COR-L47 (cell line): ENCODE data around the gene POP4.
"Not testable (repeated sequence)": the region's sequence is repeated elsewhere in the genome, so short reads cannot be mapped to it uniquely, and the experiment has no call there.

ENCODE experiments used
- DNase-seq: peaks from one replicate; lab custom pipeline; 2025; lab: John Stamatoyannopoulos, UW

Gene POP4

DNA sequence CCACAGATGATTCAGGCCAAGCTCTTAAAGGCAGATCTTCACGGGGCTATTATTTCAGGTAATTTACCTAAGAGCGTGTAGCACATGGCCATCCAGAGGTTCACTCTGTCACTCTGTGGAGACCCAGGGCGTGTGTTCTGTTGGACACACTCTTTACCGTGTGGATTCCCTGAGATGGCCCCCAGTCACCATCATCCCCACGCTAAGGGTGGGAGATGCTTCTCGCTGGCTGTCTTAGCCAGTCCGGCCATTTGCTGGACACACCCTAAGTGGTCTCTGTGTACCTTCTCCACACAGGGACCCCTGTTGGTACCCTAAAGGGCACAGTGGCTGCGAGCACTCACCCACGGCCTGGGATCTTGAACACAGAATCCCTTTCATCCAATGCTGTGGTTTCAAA is 6.0 kb downstream of the POP4 start:
- no peak for DNase-seq

DNA sequence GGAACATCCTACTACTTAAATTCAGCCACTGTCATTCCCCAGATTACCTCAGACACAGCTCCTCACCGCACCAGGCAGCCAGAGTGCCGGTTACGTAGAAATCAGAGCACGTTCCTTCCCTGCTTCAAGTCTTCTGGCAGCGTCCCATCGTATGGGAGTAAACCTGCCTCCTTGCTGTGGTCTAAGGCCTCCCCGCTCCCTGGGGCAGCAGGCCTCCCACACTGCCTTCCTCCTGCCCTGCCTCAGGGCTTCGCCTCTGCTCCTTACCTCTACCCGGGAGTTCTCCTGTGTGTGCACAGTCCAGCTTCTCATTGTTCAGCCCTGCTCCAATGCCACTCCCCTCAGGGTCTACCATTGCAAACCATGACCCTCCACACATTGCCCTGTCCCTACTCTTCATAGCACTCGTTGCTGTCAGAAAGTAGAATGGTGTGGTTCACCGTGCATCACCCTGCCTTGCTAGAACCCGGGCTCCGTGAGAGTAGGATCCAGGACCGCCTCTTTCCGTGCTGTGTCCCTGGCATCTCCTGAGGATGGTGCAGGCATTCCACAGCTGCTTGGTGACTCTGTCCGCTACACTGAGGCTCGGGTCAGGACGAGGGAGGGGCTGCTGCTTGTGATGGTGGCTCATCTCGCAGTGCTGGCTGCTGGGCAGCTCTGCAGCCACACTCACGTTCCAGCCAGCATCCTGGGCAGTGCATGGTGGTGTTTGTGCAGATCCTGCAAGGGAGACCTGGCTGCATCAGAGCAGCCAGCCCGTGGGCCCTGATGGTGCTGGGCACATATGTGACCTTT is 6.9 kb downstream of the POP4 start:
- no peak for DNase-seq

DNA sequence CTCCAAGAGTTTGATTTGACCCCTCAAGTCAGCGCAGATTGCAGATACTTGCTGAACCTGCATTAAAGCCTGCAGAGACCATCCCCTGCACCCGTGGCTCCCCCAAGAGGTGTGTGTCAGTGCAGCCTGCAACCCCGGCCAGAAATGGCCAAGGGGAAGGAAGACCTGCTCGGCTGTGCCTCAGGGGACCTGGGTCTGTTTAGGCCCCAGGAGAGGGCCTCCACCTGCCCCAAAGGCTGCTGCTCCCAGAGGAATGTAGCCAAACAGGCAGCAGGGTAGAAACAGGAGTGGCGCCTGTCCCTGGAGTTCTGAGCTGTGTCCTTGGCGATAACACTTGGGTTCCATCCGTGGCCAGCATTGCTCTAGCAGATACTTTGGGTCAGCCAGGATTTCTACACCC is 8.0 kb downstream of the POP4 start:
- no peak for DNase-seq

DNA sequence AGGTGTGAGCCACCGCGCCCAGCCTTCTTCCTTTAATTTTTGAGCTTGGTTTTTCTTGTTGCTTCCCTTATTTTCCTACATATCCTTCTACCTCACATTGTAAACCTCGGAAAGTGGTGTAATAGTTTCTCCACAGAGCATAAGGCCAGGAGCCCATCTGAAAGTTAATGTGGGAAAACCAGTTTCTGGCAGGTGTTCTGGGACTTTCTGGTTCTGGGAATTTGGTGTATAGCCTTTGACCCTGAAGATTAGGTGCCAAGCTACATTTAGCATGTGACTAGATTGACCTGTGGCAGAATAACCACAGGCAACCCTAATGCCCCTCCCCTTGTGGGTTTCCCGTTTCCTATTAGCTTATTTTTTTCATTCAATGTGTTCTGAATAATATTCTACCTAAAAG is 8.7 kb downstream of the POP4 start:
- no peak for DNase-seq

DNA sequence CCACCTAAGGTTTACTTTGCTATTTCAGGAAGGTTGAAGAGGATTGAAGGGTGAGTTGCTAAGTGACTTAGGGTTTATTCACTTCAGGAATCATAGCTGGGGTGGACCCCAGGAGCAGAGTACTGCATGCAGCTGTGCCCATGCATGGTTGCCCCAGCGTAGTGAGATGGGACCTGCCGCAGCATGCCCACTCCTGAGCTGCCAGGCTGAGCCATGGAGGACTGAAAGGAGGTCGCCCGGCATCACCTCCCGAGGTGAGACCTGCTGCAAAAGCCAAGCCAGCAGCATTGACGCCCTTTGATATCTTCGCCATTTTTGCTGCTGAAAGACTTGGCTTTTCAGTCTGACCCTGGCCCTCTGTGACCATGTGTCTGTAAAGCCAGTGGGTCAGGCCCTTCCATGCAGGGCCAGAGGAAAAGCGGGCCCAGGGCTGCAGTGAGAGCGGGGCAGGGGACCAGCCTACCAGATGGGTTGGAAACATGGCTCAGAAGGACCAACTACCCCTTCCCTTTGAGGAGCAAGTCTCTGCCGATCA is 9.9 kb downstream of the POP4 start:
- no peak for DNase-seq

DNA sequence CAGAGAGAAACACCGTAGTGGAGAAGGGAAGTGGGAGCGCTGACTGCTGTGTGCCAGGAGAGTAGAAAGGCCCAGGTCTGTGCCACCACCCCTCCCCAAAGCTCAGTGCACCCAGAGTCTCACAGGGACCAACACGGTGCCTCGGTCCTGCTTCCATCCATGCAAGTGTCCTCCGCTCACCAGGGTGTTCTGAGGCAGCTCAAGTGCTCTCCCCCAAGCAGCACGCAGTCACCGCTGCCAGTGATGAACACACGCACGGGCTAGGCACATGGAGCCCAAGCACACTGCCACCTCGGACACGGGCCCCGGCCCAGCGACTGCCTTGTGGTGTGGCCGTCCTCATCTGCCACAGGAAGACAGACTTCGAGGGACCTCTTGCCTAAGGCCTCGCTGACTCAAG is 10.5 kb downstream of the POP4 start:
- no peak for DNase-seq

DNA sequence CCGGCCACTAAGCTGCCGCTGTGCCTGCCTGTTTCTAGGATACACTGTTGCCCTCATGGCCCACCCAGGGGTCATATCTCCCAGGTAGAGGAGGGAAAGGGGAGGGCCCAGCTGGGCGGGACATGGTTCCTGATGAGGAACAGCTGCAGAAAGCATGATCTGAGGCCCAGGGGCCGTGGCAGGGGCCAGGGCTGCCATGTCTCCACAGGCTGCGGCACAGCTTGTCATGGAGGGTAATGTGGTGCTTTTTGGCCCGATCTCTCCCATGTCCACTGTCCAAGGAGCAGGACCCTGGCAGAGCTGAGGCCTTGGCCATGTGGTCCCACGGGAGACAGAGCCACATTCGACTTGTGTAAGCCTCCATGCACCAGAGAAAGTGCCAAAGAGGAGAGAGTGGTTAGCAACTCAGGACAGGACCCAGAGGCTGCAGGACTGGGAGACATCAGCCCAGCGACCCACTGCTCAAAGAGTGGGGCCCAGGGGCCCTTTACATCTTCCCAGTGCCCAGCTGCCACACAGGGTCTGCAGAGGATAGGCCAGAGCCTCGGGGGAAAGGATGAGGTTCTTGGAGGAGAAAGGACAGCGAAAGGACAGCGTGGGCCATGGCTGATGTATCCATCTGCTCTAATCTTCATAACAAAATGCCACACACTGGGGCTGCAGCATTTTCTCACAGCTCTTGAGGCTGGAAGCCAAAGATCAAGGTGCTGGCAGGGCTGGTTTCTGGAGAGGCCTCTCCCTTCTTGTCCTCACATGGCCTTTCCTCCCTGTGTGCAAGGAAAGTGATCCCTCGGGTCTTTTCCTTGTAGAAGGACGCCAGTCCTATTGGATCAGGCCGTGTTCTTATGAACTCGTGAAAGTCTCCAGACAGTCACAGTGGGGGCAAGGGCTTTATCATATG is 11.5 kb downstream of the POP4 start:
- no peak for DNase-seq

DNA sequence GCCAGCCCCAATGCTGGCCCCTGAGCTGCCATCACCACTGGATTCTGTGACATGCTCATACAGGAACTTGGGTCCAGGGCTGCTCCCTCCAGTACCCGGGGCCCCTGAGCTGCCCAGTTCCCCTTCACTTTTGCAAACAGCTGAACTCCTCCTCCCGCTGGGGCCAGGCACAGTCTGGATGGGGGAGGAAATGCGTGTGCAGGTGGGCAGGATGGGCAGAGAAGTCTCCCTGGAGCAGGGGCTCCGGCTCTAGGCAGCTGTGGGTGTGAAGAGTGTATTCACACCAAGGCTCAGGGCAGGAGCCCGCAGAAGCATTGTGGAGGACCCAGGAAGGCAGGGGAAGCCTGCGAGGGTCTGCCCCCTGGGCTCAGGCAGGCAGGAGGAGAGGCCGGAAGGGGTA is 12.4 kb downstream of the POP4 start:
- DNase-seq = no peak

DNA sequence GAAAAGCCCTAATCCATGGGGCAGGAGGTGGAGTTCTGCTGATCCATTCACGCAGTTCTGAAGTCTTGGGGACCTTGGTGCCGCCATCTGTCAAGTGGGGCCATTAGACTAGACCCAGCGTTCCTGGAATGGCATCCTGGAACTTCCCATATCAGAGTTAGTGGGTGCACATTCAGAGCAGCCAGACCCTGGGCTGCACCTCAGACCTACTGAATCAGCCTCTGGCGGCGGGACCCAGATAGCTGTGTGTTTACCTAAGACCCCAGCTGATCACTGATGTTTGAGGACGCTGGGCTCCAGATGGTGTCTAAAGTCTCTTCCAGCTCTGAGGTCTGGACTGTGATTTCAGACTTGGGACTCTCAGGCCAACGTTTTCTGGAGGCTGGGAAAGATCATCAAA is 12.8 kb downstream of the POP4 start:
- no peak for DNase-seq

DNA sequence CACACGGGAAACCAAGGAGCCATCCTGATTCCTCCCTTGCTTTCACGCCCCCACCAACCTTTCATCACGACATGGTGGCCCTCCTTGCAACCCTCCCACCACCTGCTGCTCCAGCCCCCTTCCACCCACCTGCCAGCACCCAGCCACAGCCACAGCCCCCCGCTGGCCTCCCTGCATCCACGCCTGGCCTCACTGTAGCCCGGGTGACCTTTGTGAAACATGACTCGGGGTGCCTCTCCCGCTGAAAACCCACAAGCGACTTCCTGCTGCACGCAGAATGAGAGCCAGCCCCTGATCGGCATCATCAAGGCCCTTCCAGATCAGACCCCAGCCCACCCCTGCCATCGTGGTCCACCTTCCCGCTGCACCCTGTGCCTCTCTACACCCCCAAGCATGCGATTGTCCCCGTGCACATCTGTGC is 14.9 kb downstream of the POP4 start:
- DNase-seq = no peak

DNA sequence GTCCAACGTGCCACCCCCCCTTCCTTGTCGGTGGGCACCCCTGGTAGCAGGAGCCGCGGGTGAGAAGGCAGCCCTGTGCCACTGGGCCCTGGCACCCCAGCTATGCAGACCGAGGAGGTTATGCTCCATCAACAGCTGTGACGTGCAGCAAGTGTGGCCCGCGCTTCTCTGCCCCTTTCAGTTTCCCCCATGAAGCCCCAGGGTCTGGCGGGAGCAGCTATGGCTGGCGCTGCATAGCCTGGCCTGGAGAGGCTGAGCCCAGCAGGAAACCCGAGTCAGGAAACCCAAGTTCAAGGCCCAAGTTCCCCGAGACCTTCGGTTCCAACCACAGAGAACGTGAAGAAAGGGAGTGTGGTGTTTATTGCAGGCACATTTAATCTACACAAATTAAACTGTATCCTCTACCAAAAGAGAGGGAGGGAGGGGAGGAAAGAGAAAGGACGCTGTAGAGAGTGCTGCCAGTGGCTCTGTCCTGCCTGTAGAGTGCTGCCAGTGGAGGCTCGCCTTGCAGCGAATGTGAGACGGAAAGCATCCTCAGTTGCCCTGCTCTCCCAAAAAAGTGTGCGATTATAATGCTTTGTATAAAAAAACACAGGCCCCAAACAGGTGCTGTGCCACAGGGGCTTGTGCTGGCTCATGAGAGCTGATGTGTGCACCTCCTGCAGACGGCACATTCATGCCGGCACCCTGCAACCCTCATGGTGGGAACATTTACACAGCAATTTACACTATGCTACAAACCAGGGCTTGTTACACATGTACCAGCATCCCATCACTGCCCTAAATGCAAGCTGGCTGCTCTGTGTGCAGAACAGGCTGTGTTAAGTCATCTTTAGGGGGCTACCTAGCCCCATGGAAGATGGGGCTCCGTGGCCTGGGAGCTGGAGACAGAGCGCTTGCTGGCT is 16.3 kb downstream of the POP4 start:
- DNase-seq = no peak

DNA sequence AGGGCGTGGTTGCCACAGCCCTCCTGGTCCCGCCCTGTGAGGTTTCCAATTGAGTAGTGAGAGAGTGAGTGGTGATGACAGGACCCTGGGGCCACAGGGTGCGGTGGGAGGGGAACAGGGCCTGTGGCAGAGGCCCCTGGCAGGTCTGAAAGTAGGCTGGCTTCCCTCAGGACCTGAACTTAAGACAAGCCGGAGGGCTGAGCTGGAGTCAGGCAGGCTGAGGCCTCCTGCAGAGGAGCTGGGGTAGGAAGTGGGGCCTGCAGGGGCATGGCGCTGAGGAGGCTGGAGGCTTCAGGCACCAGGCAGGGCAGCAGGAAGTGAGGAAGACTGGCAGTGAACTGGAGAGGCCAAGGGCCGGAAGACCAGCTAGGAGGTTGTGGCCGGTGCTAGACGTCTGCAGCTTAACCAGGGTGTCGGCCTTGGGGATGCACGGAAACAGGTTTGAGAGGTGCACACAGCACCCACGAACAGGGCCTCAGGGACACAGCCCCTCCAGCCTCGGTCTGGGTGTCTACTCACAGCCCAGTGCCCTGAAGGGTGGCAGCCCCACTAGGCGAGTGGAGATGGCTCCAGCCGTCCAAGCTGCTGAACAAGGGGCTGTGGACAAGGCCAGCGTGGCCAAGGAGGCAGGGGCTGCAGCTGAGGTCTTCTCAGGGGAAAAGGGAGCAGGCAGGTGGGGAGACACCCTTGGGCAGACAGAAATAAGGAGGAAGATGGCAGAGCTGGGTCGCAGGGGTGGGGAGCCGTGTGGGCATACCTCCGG is 17.8 kb downstream of the POP4 start:
- no peak for DNase-seq

DNA sequence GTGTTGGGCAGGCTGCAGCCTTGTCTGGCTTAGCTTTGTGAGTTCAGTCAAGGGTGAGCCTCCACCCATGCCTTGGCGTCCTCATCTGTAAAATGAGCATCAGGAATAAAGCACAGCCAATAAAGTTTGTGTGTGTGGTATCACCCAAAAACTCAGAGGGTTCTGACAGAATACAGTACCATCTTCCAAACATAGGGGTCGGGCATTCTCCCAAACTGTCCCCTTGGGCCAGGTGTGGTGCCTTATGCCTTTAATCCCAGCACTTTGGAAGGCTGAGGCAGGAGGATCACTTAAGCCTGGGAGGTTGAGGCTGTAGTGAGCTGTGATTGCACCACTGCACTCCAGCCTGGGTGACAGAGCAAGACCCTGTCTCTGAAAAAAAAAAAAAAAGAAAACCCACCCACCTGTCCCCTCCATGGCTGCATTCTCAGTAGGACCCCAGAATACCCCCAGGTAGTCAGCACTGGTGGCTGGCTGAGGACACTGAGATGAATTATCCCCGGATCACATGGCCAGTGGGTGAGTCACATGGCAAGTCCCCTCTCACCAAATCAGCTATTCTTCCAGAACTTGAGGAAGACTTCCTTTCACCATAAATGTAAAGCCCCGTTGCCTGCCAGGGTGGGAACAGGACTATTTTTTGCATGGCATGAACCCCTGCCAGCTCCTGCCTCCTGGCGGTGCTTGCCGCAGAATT is 18.6 kb downstream of the POP4 start:
- no peak for DNase-seq

DNA sequence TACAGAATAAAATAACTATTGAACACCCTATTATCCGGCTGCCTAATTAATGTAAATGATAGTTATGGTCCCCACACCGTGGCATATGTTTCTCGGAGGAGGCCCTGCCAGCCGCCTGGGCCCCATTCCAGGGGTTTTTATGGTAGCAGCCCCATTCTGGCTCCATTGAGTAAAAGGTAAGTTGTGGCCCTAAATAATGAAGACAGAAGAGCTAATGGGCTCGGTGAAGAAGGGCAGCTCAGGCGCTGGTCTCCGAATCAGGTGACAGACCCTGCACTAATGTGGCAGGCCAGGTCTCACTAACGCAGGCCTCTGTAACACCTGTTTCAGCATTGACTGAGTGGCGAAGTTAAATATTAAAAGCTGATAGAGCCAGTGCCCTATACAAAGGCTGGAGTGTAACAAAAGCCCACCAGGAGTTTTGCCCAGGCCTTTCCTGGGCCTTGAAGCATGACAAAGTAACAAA is 19.1 kb downstream of the POP4 start:
- no peak for DNase-seq

DNA sequence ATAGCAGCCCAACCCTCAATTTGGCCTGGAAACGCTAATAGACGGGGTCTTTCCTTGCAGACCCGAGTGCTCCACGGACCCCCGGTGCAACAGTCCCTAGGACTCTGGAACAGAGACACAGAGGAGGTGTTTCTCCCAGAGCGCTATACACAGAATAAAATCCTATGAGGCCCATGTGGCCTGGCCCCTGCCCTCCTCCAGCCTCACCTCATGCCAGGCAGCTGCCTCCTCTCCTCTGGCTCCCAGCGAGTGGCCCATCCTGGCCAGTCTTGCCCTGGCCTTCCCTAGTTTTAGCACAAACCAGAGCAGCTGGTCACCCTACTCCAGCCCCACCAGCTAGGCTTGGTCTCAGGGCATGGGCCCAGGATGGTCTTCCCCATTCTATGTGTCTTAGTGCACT is 20.3 kb downstream of the POP4 start:
- no peak for DNase-seq

DNA sequence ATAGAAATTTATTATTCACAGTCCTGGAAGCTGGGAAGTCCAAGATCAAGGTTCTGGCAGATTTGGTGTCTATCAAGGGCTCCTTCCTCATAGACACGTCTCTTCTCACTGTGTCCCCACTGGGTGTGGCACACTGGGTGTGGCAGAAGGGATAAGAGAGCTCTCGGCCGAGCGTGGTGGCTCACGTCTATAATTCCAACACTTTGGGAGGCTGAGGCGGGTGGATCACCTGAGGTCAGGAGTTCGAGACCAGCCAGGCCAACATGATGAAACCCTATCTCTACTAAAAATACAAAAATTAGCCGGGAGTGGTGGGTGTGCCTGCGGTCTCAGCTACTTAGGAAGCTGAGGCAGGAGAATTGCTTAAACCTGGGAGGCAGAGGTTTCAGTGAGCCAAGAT is 20.7 kb downstream of the POP4 start:
- not testable (repeated sequence) for DNase-seq

DNA sequence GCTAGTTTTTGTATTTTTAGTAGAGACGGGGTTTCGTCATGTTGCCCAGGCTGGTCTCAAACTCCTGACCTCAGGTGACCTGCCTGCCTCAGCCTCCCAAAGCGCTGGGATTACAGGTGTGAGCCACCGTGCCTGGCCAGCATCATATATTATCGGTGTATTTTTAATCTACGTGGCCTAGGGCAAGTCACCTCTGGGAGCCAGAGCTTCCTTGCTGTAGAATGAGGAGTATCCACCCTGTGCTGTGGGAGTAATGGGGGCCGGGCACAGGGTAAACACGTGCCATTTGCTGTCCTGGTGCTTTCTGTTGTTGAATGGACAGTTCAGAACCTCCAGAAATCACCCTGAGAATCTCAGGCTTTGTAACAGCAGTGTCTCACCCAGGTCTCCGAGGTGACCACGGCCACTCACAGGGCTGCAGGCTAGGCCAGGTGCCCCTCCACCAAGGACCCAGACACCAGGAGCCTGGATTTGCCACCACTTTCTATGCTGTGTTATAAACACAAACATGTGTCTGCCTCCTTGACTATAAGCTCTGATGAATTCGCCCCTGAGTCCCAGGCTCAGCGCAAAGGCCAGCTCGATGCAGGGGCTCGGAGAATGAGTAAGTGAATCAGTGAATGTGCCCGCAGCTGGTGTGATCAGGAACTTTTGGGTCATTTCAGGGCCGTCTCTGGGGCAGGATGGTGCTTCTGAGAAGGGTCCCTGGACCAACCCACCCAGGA is 22.7 kb downstream of the POP4 start:
- no peak for DNase-seq

DNA sequence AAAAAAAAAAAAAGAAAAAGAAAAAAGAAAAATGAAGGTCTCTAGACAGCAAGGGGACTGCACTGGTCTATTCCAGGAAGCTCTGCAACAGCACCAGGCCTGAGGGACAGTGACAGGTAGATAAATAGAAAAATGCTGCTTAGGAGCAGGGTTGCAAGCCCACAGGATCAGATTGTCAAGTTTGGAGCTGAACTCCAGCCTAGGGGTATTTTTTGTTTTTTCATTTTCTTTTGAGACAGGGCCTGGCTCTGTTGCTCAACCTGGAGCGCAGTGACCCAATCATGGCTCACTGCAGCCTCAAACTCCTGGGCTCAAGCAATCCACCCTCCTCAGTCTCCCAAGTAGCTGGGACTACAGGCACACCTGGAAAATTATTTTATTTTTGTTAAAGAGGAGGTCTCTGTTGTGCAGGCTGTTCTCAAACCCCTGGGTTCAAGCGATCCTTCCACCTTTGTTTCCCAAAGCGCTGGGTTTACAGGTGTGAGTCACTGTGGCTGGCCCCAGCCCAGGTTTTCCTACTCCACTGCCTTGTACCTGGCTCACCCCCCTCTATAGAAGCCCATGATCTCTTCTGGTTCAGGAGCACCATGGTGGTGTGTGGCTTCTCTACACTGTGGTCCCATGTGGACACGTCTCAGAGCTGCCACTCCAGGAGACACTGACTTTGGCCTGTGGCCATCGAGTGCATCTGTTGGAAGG is 23.9 kb downstream of the POP4 start:
- no peak for DNase-seq

DNA sequence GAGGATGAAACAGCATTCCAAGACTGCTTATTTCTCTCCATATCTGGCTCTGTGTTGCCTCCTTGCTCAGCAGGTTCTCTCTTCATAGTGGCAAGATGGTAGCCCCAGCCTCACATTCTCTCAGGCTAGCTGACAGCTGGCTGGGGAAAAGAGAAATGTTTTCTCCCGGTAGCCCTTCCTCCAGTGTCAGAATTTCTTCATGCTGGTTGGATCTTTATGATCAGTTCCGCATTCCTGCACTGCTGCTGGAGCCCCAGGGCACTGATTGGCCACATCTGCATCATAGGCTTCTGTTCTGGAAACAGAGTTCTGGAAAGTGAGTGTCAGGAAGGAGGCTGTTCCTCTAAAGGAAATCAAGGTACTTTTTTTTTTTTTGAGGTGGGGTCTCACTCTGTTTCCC is 24.6 kb downstream of the POP4 start:
- DNase-seq = no peak
